Fibroblast of lung (primary cell): ENCODE measurements around the gene CCNB1IP1.

ENCODE experiments used
- EZH2 ChIP-seq: IDR thresholded peaks from 2 replicates; pipeline ENCODE4 v1.5.1; 2012; ENCODE audit warnings: low read length, control low read depth, mild to moderate bottlenecking; ENCODE audit errors: missing control alignments
- TF ChIP-seq, protein P1 (sequence below), 2 donors: IDR thresholded peaks in 1 of 2; conservative IDR thresholded peaks in 1 of 2; 1 replicate in 1 of 2; 2 replicates in 1 of 2; pipeline ENCODE4 v1.5.1; 2011 to 2012; ENCODE audit warnings: low read length in 2 of 2, control low read depth in 1 of 2, inconsistent platforms in 1 of 2, low read depth in 1 of 2, mild to moderate bottlenecking in 1 of 2

DNA sequence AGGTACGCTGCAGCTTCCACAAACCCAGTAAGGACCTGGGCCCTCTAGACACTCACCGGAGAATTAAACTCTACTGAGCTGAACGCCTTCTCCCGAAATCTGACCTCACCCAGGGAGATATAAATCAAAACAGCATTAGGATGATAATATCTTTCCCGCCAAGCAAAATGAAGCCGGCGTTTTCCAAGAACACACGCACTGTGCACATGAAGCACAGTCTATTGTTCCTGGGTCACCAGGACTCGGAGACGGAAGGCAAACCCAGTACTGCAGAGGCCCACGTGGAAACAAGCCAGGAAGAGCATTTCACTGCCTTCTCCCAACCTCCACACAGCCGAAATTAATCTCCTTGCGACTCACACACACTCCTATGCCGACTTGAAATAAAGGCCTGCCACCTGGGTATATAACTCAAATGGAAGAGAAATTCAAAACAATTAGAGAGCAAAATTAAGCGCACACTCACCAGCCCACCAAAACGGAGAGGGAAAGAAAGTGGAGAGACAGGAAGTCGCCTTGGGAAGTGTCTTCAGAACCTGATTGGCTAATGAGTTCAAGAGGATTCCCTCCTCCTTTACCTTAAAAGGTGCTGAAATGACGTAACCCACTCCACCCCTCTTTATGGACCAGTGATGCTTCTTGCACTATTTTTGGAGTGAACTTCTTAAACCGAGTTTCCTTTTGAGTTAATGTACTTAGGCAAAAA is at the start of gene CCNB1IP1:
- TF ChIP-seq, protein P1, sequence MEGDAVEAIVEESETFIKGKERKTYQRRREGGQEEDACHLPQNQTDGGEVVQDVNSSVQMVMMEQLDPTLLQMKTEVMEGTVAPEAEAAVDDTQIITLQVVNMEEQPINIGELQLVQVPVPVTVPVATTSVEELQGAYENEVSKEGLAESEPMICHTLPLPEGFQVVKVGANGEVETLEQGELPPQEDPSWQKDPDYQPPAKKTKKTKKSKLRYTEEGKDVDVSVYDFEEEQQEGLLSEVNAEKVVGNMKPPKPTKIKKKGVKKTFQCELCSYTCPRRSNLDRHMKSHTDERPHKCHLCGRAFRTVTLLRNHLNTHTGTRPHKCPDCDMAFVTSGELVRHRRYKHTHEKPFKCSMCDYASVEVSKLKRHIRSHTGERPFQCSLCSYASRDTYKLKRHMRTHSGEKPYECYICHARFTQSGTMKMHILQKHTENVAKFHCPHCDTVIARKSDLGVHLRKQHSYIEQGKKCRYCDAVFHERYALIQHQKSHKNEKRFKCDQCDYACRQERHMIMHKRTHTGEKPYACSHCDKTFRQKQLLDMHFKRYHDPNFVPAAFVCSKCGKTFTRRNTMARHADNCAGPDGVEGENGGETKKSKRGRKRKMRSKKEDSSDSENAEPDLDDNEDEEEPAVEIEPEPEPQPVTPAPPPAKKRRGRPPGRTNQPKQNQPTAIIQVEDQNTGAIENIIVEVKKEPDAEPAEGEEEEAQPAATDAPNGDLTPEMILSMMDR (conservative IDR thresholded peaks at IDR 0.05 in 1 of 2, IDR thresholded peaks at IDR 0.05 in 1 of 2; ENCODE audit: low read depth in 1 of 2, low read length in 2 of 2) = no peak
- TF ChIP-seq EZH2 = no peak
